GM08714 (cell line): ENCODE data around the gene KREMEN1.

Source experiments
- H3K4me3 ChIP-seq: fragments of 200-500 bp; sonication (Bioruptor generic); 2 replicates; pipeline ENCODE4 v1.5.1; 2014; ENCODE audit warnings: mild to moderate bottlenecking, low read length, inconsistent platforms
- ZNF274 ChIP-seq: IDR thresholded peaks from 2 replicates; pipeline ENCODE4 v1.6.1; 2012; ENCODE audit warnings: mild to moderate bottlenecking, low read depth, low read length

KREMEN1 gene

DNA sequence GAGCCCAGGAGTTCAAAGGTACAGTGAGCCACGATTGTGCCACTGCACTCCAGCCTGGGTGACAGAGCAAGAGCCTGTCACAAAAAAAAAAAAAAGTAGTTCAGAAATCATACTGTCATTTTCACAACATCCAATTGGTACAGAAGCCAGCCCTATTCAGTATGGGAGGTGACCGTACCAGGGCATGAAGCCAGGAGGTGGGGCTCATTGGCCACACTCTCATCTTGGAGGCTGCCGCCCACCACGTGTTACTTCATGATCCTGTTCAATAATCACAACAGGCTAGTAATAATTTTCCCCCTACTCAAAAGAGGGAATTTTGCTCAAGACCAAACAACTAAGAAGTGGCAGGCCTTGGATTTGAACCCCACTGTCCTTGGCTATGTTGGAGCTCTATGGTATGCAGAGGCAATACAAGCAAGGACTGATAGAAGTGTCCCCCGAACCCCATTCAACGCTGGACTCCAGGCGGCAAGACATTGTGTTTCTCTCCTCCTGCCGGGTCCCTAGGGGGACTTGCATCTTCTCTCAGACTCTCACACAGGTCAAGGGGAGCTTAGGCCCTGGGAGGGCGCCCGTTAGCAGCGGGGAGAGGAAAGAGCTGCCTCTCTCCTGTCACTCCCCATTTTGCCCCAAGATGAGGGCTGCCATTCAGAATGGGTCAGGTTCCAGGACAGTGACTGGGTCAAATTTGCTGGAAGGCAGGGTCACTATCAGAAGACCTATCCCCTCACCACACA is 92.7 kb downstream of the KREMEN1 start:
- H3K4me3 ChIP-seq: no peak overlapping the region
- no peak for TF ChIP-seq ZNF274

DNA sequence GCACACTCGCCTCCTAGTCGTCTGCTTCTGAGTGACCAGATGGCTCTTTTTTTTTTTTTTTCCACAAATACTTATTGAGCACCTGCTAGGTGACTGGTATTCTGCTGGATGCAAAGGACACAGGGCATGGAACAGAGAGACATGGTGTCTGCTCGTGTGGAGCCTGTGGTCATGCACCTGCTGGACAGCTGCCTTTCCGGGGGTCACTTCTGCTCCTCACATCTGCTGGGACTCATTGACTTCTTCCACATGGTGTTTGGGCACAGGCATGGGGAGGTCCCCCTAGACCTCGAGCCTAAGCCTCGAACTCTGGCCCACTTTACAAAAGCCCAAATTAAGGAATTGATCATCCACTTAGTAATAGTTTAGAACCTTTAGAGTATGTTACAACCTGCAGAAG is 93.3 kb downstream of the KREMEN1 start:
- TF ChIP-seq ZNF274: no peak
- H3K4me3 ChIP-seq: no peak overlapping the region

DNA sequence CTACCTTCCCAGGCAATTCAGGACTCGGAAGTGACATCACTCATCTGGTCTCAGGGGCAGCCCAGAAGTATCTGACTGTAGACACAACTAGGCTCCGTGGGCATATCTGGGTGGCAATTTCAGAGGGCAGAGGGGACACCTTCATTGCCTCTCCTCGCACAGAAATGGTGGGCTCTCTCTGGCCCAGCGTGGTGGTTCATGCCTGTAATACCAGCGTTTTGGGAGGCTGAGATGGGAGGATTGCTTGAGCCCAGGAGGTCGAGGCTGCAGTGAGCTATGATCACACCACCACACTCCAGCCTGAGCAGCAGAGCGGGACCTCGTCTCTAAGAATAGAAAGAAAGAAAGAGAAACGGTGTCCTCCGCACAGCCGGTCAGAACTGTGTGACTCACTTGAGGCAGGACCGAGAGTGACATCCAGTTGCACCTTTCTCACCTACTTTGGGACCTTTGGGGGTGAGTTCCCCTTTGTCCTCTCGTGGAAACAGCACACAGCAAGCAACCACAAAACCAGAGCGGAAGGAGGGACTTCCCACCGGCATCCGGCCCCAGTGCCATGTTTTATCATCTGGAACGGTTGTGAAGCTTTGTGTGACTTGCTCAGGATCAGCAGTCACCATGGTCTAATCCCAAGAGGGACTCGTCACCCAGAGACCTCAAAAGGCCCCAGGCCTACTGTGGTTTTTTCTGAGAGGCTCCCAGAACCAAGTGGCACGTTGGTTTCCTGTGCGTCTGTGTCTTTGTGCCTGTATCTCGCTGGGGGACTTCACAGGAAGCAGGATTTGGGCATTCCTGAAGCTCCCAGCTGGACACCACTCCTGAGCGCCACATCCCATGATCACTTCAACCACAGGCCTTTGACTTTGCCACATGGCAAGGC is 94.4 kb downstream of the KREMEN1 start:
- no peak overlapping the region; the same call in 1 of the 2 replicates for H3K4me3 ChIP-seq
- no peak for TF ChIP-seq ZNF274

DNA sequence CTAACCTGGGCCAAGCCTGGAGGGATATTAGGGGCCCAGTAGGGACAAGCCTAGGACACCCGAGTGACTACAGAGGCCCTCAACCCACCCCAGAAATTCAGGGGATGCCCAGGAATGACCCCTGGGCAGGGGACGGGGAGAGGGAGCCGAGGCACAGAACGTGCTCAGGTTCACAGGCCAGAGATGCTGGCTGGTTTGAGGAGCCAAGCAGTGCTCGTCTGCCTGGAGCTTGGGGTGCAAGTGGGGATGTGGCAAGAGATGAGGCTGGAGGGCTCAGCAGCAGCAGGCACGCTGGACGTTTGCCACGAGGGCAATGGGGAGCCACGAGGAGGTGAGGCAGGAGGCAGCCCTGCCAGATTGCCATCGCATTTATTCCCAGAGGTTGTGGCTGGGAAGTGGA is 98.9 kb downstream of the KREMEN1 start:
- H3K4me3 ChIP-seq: no peak overlapping the region
- no peak for TF ChIP-seq ZNF274

DNA sequence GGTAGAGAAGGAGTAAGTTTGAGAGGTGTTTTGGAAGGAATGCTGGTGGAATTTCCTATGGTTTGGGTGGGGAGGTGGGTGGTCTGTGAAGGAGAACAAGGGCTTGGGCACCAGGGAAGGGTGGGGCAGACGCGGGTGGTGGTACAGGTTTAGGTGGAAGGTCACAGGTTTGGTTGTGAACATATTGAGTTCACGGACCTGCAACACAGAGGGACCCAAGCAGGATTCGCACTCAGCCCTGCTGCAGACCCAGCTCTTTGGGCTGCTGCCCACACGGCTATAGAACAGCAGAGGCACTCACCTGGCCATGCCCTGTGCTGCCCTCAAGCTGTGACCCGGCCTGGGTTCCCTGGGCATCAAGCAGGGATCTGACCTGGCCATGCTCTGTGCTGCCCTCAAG is 99.4 kb downstream of the KREMEN1 start:
- no peak overlapping the region for H3K4me3 ChIP-seq
- no peak for TF ChIP-seq ZNF274

DNA sequence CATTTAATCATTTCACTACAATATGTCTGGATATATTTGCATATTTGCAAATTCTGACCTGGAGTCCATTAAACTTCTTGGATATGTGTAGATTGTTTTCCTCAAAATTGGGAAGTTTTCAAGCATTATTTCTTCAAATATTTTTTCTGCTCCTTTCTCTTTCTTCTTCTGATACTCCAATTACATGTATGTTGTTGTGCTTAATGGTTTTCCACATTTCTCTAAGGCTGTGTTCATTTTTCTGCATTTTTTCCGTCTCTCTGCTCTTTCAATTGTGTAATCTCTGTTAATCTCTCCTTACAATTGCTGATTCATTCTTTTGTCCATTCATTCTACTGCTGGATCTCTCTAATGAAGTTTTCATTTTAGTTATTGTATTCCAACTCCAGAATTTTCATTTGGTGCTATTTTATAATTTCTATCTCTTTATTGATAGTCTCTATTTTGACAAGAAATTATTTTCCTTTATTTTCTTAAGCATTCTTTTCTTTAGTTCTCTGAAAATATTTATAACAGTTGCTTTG is 102.5 kb downstream of the KREMEN1 start:
- no peak for TF ChIP-seq ZNF274
- no peak overlapping the region for H3K4me3 ChIP-seq

DNA sequence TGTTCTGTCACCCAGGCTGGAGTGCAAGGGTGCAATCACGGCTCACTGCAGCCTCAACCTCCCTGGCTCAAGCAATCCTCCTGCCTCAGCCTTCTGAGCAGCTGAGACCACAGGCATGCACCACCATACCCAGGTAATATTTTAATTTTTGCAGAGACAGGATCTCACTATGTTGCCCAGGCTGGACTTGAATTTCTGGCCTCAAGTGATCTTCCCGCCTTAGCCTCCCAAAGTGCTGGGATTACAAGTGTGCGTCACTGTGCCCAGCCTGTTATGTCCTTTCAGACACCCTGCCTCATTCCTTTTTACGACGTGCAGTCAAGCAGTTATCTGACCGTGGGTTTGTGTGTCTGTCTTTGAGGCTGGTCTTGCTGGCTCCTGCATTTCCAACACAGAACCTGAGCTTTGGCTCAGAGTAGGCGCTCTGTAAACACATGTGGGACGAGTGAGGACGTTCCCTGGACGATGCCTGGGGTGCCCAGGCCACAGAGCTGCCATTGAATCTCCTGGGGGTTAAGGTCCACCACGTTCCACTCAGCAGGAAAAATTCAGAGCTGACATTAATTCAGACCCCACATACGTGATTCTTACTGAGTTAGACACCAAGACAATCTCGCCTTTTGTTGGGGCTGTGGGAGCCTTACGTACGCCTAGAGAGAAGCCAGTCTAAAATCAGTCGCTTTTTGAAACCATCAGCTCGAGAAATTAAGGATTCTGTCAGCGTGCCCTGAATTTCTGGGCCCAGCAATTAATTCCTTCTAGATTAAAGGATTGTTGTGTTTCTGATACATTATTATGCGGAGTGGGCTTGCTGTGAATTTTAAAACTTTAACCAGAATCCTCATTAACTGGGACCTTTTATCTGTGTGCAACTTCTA is 111.4 kb downstream of the KREMEN1 start:
- no peak overlapping the region for H3K4me3 ChIP-seq
- TF ChIP-seq ZNF274: no peak

DNA sequence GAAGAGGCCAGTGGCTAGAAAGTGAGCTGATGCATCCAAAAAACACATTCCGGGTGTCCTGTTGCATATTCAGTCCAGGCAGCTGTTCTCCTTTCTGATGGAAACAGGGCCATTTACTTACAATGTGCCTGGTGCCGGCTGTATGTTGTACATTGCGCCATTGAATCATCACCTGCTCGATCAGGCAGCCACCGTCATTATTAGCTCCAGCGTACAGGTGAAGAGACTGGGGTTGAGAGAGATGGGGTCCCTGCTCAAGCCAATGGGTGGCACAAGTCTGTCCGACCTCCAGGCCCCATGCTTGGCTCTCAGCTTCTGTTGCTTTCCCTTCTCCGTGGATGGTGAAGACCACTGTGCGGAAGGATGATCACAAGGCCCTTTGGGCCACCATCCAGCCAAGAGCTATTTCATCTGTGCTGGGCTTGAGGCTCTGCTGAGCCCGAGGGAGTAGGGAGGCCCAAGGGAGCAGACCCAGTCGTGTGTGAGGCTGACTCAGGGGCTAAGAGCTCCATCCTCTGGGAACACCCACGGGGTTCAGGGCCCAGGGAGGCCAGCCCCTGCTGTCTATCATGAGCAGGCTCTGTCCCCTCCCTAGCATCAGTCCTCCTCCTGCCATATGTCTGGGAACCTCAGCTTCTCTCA is 112.1 kb downstream of the KREMEN1 start:
- no peak for TF ChIP-seq ZNF274

DNA sequence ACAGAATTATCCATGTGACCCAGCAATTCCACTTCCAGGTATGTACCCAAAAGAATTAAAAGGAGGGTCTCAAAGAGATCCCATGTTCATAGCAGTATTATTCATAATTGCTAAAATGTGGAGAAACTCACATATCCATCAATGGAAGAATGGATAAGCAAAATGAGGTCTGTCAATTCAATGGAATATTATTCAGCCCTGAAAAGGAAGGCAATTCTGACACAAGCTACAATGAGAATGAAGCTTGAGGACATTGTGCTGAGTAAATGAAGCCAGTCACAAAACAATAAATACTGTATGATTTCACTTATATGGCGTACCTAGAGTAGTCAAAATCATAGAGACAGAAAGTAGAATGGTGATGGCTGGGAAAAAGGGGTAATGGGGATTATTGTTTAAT is 113.5 kb downstream of the KREMEN1 start:
- H3K4me3 ChIP-seq: no peak overlapping the region
- no peak for TF ChIP-seq ZNF274

More for the DNA sequence above, 112.1 kb downstream of the KREMEN1 start:
- no peak overlapping the region for H3K4me3 ChIP-seq

DNA sequence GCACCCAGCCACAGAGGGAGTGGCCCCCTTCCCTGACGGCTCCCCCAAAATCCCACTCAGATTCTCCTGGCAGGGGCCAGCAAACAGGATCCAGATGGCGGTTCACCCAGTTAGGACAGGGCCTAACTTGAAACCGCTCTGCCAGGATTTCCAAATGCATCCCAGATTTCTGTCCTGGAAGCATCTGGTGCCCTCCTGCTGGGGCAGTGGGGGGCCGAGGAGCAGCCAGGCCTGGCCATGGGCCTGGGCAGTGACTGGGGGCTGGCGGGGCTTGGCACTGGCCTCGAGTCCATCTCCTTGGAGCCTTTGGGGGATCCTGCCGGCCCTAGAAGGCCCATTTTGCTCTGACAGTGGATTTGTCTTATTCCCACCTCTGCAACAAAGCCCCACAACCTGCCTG is 115.0 kb downstream of the KREMEN1 start:
- TF ChIP-seq ZNF274: no peak
- no peak overlapping the region for H3K4me3 ChIP-seq

DNA sequence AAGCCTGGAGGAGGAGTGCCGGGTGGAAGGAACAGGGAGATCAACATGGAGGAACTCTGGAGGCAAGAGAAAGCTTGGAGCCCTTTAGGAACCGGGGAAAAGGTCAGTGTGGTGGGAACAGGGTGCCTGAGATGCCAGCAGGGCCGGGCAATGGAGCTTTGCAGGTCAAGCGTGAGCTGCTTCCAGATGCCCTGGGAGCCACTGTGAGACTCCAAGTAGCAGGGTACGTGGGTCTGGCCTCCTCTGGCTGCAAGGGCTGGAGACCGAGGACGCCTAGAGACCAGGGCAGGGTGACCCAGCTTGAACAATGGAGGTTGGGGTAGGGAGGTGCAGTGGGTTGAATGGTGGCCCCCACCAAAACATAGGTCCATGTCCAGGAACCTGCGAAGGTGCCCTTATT is 117.2 kb downstream of the KREMEN1 start:
- TF ChIP-seq ZNF274: no peak
- no peak overlapping the region for H3K4me3 ChIP-seq

DNA sequence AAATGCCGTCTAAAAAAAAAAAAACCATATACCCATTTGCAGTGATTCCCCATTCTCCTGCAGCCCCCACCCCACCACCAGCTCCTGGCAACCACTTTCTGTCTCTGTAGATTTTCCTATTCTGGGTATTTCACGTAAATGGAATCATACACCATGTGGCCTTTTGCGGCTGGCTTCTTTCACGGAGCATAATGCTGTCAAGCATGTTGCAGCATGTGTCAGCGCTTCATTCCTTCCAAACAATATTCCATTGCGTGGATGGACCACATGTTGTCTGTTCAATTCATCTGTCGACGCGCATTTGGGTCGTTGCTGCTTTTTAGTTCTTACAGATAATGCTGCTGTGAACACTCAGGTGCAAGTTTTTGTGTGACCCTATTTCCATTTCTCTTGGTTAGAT is 118.1 kb downstream of the KREMEN1 start:
- no peak overlapping the region for H3K4me3 ChIP-seq
- no peak for TF ChIP-seq ZNF274

DNA sequence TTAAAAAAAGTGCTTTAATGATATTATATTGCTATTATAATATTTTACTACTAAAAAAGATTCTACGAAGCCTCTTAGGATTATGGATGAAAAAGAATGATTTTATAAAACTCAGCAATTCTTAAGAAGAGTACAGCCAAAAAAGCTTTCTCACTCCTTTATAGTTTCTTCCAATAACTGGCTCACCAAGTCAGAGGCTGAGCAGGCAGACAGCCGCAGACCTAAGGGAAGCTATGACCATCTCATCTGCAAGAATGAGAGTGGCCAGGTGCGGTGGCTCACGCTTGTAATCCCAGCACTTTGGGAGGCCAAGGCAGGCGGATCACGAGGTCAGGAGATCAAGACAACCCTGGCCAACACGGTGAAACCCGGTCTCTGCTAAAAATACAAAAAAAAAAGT is 120.2 kb downstream of the KREMEN1 start:
- no peak for TF ChIP-seq ZNF274
- no peak overlapping the region for H3K4me3 ChIP-seq
